Measurements from ENCODE around the gene S100A1. TPM values are rescaled to one million over a fixed set of nuclear protein-coding genes. Genes with fewer than 3 reads are reported as not detected.

S100A1 gene
- total RNA-seq, 1 experiment from 2014 or later, result not detected

DNA sequence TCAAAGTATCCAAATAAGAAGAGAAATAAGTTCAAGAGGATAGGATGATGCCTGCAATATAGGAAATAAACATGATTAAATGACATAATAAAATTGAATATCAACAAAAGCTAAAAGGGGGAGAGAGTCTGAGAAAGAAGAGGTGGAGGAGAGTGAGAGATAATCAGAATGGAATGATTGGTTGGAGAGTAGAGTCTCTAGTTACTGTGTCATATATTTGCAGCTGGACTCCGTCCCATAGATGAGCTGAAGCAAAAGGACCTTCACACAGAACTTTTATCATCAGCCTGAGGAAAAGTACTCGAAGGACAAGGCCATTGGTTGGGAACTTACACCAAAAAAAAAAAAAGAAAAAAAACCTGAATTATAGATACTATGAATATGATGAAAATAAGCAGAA lies 39.8 kb upstream of the S100A1 start:
- CTCF ChIA-PET, result interaction anchor here (0.8 to 1.4 kb wide), 2 partner anchors 22 to 39 kb away, joined by 4 to 7 read pairs; partner anchors contain the start of gene S100A13
- no peaks in the 10 kb centered on the region for H3K36me3 Mint-ChIP-seq (ENCODE audit: insufficient read depth, unreplicated experiment)

DNA sequence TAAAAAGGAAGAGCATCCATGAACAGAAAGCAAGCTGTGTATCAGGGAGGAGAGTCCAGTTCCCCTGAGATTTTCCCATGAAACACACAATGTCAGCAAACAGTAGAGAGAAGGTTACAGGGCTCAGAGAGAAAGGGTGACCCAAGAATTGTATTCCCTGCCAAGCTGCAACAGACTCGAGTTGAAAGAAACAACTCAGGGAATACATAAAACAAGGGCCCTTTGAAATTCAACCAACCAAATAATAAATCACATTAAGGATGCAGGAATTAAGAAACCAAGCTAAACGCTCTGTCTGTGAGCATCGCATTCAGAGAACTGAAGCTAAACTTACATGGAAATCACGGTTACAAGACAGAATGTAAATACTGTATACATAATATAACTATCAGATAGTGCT lies 35.5 kb upstream of the S100A1 start:
- BruUV-seq (replicated peaks), result no TSS peak
- no peak overlapping the region for H3K27ac Mint-ChIP-seq (ENCODE audit: unreplicated experiment)
- CTCF ChIA-PET, result interaction anchor here (0.6 kb wide), 1 partner anchor 15 kb away, joined by 3 read pairs; no protein-coding TSS in a partner anchor
- H3K9me3 Mint-ChIP-seq (ENCODE audit: low read depth, unreplicated experiment), result no peaks in the 10 kb centered on the region
- no peaks in the 10 kb centered on the region for H3K4me1 Mint-ChIP-seq (ENCODE audit: low read depth, unreplicated experiment)
- intact Hi-C loops (cut with micrococcal nuclease; ENCODE audit: unreplicated experiment), result no loop called here
- TF ChIP-seq CTCF (IDR thresholded peaks at IDR 0.05; ENCODE audit: unreplicated experiment), result no peak
- H3K4me3 Mint-ChIP-seq (ENCODE audit: low read depth, unreplicated experiment), result no peak overlapping the region
- H3K27me3 Mint-ChIP-seq (ENCODE audit: unreplicated experiment), result no peaks in the 10 kb centered on the region
- no peak for DNase-seq
- H3K36me3 Mint-ChIP-seq (ENCODE audit: insufficient read depth, unreplicated experiment), result peaks cover 6% of the 10 kb centered on the region

More for the DNA sequence above, 39.8 kb upstream of the S100A1 start:
- BruUV-seq (replicated peaks), result no TSS peak
- no peak for TF ChIP-seq CTCF (IDR thresholded peaks at IDR 0.05; ENCODE audit: unreplicated experiment)
- intact Hi-C loops (cut with micrococcal nuclease; ENCODE audit: unreplicated experiment), result no loop called here
- H3K27me3 Mint-ChIP-seq (ENCODE audit: unreplicated experiment), result no peaks in the 10 kb centered on the region
- H3K4me3 Mint-ChIP-seq (ENCODE audit: low read depth, unreplicated experiment), result no peak overlapping the region
- DNase-seq, result no peak
- H3K9me3 Mint-ChIP-seq (ENCODE audit: low read depth, unreplicated experiment), result no peaks in the 10 kb centered on the region
- H3K4me1 Mint-ChIP-seq (ENCODE audit: low read depth, unreplicated experiment), result no peaks in the 10 kb centered on the region
- no peak overlapping the region for H3K27ac Mint-ChIP-seq (ENCODE audit: unreplicated experiment)

DNA sequence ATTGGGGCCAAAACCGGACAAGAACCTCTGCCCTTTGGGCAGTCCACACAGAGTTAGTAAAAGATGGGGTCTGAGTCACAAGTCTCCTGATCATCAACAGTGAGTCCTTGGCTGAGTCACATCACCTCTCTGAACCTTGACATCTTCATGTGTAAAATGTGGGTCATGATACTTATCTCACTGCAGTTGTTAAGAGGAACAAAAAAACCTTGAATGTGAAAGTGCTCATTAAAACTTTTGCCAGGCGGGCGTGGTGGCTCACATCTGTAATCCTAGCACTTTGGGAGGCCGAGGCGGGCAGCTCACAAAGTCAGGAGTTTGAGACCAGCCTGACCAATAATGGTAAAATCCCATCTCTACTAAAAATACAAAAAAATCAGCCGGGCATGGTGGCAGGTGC lies 31.0 kb upstream of the S100A1 start:
- intact Hi-C loops (cut with micrococcal nuclease; ENCODE audit: unreplicated experiment), result no loop called here
- H3K4me3 Mint-ChIP-seq (ENCODE audit: low read depth, unreplicated experiment), result no peak overlapping the region
- H3K36me3 Mint-ChIP-seq (ENCODE audit: insufficient read depth, unreplicated experiment), result peaks cover 18% of the 10 kb centered on the region
- H3K27ac Mint-ChIP-seq (ENCODE audit: unreplicated experiment), result no peak overlapping the region
- CTCF ChIA-PET, result interaction anchor here (1.8 kb wide), 1 partner anchor 15 kb away, joined by 5 read pairs; the partner anchor contains the start of gene S100A16
- BruUV-seq (replicated peaks), result no TSS peak
- H3K27me3 Mint-ChIP-seq (ENCODE audit: unreplicated experiment), result no peaks in the 10 kb centered on the region
- no peaks in the 10 kb centered on the region for H3K9me3 Mint-ChIP-seq (ENCODE audit: low read depth, unreplicated experiment)
- DNase-seq, result no peak
- H3K4me1 Mint-ChIP-seq (ENCODE audit: low read depth, unreplicated experiment), result no peaks in the 10 kb centered on the region
- no peak for TF ChIP-seq CTCF (IDR thresholded peaks at IDR 0.05; ENCODE audit: unreplicated experiment)

- Mint-ChIP-seq H3K4me1 (ENCODE audit: low read depth, unreplicated experiment) (no peaks in the 10 kb centered on the region), H3K9me3 (ENCODE audit: low read depth, unreplicated experiment) (no peaks in the 10 kb centered on the region), H3K4me3 (ENCODE audit: low read depth, unreplicated experiment) (no peak overlapping the region), H3K27ac (ENCODE audit: unreplicated experiment) (no peak overlapping the region), H3K27me3 (ENCODE audit: unreplicated experiment) (no peaks in the 10 kb centered on the region), H3K36me3 (ENCODE audit: insufficient read depth, unreplicated experiment) (peaks cover 18% of the 10 kb centered on the region)
- TF ChIP-seq CTCF (IDR thresholded peaks at IDR 0.05; ENCODE audit: unreplicated experiment), result no peak
- intact Hi-C loops (cut with micrococcal nuclease; ENCODE audit: unreplicated experiment), result no loop called here
- CTCF ChIA-PET, result no interaction called here
- no TSS peak for BruUV-seq (replicated peaks)
- DNase-seq, result no peak
Measured at GRCh38 chr1:153598309-153599172, 29.7 kb upstream of the S100A1 start.
